ENCODE results near the gene VMP1. TPM values are rescaled to one million over a fixed set of nuclear protein-coding genes. Genes with fewer than 3 reads are reported as not detected.
A peak's percentile ranks its signal among the peaks of the same experiment; 100 is the strongest.

The VMP1 gene
- total and polyA plus RNA-seq, 2 of the 13 experiments (the other 11 are each of a cell fraction or from before 2014, with no cell fraction given): 186 to 271 TPM

GRCh38 chr17:59838052-59838916 is 130.8 kb downstream of the VMP1 start (continued):
- TF ChIP-seq, protein P1, sequence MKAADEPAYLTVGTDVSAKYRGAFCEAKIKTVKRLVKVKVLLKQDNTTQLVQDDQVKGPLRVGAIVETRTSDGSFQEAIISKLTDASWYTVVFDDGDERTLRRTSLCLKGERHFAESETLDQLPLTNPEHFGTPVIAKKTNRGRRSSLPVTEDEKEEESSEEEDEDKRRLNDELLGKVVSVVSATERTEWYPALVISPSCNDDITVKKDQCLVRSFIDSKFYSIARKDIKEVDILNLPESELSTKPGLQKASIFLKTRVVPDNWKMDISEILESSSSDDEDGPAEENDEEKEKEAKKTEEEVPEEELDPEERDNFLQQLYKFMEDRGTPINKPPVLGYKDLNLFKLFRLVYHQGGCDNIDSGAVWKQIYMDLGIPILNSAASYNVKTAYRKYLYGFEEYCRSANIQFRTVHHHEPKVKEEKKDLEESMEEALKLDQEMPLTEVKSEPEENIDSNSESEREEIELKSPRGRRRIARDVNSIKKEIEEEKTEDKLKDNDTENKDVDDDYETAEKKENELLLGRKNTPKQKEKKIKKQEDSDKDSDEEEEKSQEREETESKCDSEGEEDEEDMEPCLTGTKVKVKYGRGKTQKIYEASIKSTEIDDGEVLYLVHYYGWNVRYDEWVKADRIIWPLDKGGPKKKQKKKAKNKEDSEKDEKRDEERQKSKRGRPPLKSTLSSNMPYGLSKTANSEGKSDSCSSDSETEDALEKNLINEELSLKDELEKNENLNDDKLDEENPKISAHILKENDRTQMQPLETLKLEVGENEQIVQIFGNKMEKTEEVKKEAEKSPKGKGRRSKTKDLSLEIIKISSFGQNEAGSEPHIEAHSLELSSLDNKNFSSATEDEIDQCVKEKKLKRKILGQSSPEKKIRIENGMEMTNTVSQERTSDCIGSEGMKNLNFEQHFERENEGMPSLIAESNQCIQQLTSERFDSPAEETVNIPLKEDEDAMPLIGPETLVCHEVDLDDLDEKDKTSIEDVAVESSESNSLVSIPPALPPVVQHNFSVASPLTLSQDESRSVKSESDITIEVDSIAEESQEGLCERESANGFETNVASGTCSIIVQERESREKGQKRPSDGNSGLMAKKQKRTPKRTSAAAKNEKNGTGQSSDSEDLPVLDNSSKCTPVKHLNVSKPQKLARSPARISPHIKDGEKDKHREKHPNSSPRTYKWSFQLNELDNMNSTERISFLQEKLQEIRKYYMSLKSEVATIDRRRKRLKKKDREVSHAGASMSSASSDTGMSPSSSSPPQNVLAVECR (CRISPR knock-in tag; IDR thresholded peaks at IDR 0.05; ENCODE audit: borderline replicate concordance): no peak
- TF ChIP-seq ONECUT2 (CRISPR knock-in tag; IDR thresholded peaks at IDR 0.05) (no peak), AGO2 (optimal IDR thresholded peaks at IDR 0.05; ENCODE audit: low read depth, low read length) (peak; percentile 38), PLRG1 (conservative IDR thresholded peaks at IDR 0.05) (no peak), ZNF704 (CRISPR knock-in tag; IDR thresholded peaks at IDR 0.05; ENCODE audit: borderline replicate concordance) (no peak), ZBTB20 (CRISPR knock-in tag; IDR thresholded peaks at IDR 0.05; ENCODE audit: borderline replicate concordance, low read depth) (no peak; the same call in 1 of the 2 replicates), ZSCAN25 (CRISPR knock-in tag; IDR thresholded peaks at IDR 0.05) (peak; percentile 27; the same call in 1 of the 2 replicates), MAX (IDR thresholded peaks at IDR 0.05) (no peak), ZNF549 (CRISPR knock-in tag; IDR thresholded peaks at IDR 0.05) (no peak), KDM2A (CRISPR knock-in tag; IDR thresholded peaks at IDR 0.05; ENCODE audit: borderline replicate concordance, low read depth) (no peak), ZFAT (CRISPR knock-in tag; conservative IDR thresholded peaks at IDR 0.05) (no peak), ZNF547 (CRISPR knock-in tag; IDR thresholded peaks at IDR 0.05) (no peak), MLLT10 (CRISPR knock-in tag; IDR thresholded peaks at IDR 0.05) (peak; percentile 87; the same call in 1 of the 2 replicates), ZNF766 (CRISPR knock-in tag; IDR thresholded peaks at IDR 0.05; ENCODE audit: borderline replicate concordance) (no peak), ZNF251 (CRISPR knock-in tag; IDR thresholded peaks at IDR 0.05) (no peak), FOXK2 (IDR thresholded peaks at IDR 0.05) (no peak), TCF7L2 (IDR thresholded peaks at IDR 0.05; ENCODE audit: low read depth, low read length) (no peak), PAX8 (CRISPR knock-in tag; IDR thresholded peaks at IDR 0.05; ENCODE audit: borderline replicate concordance) (no peak)
- TF ChIP-seq, protein P2, sequence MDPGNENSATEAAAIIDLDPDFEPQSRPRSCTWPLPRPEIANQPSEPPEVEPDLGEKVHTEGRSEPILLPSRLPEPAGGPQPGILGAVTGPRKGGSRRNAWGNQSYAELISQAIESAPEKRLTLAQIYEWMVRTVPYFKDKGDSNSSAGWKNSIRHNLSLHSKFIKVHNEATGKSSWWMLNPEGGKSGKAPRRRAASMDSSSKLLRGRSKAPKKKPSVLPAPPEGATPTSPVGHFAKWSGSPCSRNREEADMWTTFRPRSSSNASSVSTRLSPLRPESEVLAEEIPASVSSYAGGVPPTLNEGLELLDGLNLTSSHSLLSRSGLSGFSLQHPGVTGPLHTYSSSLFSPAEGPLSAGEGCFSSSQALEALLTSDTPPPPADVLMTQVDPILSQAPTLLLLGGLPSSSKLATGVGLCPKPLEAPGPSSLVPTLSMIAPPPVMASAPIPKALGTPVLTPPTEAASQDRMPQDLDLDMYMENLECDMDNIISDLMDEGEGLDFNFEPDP (CRISPR knock-in tag; conservative IDR thresholded peaks at IDR 0.05): no peak
- TF ChIP-seq, protein P3, sequence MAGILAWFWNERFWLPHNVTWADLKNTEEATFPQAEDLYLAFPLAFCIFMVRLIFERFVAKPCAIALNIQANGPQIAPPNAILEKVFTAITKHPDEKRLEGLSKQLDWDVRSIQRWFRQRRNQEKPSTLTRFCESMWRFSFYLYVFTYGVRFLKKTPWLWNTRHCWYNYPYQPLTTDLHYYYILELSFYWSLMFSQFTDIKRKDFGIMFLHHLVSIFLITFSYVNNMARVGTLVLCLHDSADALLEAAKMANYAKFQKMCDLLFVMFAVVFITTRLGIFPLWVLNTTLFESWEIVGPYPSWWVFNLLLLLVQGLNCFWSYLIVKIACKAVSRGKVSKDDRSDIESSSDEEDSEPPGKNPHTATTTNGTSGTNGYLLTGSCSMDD (CRISPR knock-in tag; IDR thresholded peaks at IDR 0.05): no peak
